ENCODE data around the gene ZNF208.
"Not testable (repeated sequence)": the region's sequence is repeated elsewhere in the genome, so short reads cannot be mapped to it uniquely, and the experiment has no call there.

Gene ZNF208
- 0 to 1.2 (median 0.30) reads per million in 18 experiments for total RNA-seq

- not testable (repeated sequence) for DNase-seq
Observed at GRCh38 chr19:22010437-22011143, at the start of gene ZNF208. Gene ZNF208, minus strand, starts transcription at chr19:22010943. Its CDS starts 149 bp downstream, at chr19:22010794.

DNA sequence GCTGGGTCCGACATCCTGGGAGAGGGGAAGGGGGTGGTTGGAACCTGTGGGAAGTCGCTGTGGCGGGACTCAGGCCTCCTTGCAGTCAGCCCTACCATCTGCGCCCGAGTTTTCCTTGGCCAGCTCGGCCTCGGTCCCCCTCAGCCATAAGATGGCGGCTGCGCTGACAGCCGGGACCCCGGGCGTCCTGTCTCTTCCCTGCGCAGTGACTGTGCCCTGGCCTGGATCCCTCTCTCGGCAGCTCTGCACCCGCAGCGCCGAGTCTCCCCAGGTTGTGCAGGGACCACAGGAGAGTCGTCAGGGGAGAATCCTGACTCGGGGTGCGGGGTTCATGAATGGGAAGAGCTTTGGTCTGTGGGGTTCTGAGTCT, 41.9 kb upstream of the ZNF208 start:
- DNase-seq: no peak

GRCh38 chr19:22041151-22041550, 30.4 kb upstream of the ZNF208 start:
- not testable (repeated sequence) for DNase-seq

DNA sequence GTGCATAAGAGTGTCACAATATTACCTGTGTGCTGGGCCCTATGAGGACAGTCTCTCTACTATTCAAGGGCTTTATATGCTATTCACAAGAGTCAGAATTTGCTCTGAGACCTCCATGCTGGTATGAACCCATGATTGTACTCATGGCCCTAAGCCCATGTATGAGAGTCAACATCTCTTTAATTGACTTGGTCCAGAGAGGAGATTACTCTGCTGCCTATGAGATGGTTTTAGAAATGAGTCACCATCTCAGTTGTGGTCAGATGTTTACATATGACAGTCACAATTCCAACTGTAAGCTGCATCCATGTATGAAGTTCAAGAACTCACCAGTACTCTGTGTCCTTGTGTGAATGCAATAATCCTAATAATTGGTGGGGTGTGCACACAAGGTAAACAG, 19.9 kb upstream of the ZNF208 start:
- DNase-seq: no peak

GRCh38 chr19:22026687-22027086, 15.9 kb upstream of the ZNF208 start:
- no peak for DNase-seq

GRCh38 chr19:22025539-22025938, 14.8 kb upstream of the ZNF208 start:
- DNase-seq: not testable (repeated sequence)

GRCh38 chr19:21970466-21970865, 40.3 kb downstream of the ZNF208 start:
- no peak for DNase-seq

DNA sequence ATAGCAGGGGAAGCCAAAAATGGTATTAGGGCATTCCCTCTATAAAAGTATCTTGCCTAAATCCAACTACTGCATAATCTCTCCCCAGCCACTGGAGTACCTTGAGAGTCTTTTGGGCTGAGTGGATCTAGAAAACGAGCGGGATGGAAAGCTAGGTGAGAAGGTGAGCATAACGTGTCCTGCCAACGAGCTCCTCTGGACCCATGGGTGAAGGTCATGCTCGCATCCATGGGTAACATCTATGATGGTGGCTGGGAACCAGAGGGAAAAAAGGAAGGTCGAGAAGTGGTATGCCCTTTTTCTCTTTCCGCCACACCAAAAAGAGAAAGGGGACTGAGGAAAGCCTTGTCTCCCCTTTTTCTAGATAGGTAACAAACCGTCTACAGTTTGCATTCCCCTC, 63.0 kb downstream of the ZNF208 start:
- peak in 1 of 2 donors; percentile 3 for DNase-seq

GRCh38 chr19:21940684-21941083, 70.1 kb downstream of the ZNF208 start:
- DNase-seq: no peak

DNA sequence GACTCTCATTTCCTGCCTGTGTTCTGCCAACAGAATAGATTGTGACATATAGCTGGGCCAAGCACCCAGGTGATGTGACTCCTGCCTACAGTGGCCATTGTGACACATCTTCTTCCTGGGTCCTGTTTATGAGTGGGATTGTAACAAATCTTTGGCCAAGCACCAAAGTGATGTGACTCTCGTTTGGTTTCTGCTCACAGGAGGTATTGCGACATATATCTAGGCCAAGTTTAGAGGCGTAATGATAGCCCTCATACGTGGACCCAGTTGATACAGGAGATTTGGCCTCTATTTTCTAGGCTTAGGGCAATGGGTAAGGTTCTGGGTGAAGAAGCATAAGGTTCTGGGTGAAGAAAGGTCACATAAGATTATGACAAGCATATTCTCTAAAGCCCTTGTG, 76.2 kb downstream of the ZNF208 start:
- DNase-seq: no peak

- no peak for DNase-seq
Observed at GRCh38 chr19:21934131-21934530, 76.6 kb downstream of the ZNF208 start.

DNA sequence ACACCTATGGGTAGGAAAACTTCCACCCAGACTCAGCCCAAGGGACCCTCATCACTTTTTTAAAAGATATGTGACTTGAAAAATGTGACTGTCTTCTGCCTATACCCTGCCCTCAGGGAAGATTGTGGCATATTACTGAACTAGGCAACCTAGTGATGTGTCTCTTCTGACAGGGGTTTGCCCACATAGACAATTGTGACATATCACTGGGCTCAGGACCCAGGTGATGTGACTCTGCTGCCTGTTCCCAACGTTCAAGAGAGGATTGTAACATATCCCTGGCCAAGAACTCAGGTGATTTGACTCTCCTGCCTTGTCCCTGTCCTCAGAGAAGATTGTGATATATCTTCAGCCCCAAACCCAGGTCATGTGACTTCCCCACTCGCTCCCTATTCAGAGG, 88.5 kb downstream of the ZNF208 start:
- no peak for DNase-seq

DNA sequence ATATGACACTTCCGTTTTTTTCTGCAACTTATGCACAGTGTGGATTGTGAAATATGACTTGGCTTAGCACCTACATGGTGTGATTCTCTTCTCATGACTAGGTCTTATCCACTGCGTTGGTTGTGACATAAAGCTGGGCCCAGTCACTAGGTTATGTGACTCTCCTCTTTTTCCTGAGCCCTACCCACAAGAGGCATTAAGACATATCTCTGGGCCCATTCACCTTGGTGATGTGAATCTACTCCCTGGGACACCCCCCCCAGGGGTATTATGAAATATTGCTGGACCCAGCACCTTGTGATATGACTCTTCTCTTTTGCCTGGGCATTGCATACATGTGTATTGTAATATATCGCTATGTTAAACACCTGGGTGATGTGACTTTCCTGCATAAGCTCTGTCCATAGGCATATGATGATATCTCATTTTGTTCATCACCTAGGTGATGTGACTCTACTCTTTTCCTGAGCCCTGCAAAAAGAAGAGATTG, 89.0 kb downstream of the ZNF208 start:
- DNase-seq: no peak

GRCh38 chr19:21915411-21915810, 95.3 kb downstream of the ZNF208 start:
- no peak for DNase-seq

DNA sequence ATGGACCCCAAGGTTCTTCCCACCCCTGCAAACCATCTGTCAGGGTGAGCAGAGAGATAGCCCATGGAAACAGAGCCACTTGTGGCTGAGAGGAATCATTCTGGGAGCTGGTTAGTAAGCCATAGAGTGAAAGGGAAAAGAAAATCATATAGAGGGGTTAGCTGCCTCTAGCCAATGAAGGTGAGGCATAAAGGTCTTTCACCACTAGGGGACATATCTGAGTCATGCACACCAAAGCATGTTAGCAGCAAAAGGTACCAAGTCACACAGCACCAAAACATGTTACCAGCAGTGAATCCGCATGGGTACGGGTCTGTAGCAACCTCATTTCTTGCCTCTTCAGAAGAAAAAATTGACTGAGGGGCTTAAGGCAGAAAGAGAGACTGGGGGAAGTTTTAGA, 98.1 kb downstream of the ZNF208 start:
- no peak for DNase-seq

- no peak for DNase-seq
Observed at GRCh38 chr19:21910318-21910717, 100.4 kb downstream of the ZNF208 start.

DNA sequence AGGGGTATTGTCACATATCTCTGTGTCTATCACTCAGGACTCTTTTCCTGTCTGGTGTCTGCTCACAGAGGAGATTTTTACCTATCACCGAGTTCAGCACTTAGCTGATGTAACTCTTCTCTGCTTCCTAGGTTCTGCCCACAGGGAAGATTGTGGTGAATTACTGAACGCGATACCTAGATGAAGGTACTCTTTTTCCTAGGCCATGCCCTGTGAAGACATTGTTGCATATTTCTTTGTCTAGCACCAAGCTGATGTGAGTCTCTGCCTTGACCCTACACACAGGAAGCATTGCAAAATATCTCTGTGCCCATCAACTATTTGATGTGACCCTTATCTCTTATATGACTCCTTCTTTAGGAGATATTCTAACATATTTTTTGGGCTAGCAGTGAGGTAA, 102.7 kb downstream of the ZNF208 start:
- DNase-seq: no peak

- no peak for DNase-seq
Observed at GRCh38 chr19:21907516-21907915, 103.2 kb downstream of the ZNF208 start.

DNA sequence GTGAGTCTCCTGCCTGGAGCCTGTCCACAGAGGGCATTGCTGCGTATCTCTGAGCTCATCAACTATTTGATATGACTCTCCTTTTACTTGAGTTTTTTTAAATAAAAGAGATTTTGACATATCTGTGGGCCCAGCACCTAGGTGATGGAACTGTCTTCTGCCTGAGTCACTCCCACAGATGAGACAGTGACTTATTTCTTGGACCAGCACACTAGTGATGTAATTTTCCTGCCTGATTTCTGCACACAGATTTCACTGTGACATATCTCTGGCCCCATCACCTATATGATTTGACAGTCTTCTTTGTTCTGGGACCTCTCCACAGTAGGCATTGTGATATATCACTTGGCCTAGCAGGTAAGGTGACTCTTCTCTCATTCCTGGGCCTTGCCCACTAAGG, 108.2 kb downstream of the ZNF208 start:
- no peak for DNase-seq

- no peak for DNase-seq
Observed at GRCh38 chr19:21901861-21902260, 108.9 kb downstream of the ZNF208 start.

GRCh38 chr19:21900401-21900800, 110.3 kb downstream of the ZNF208 start:
- no peak for DNase-seq

GRCh38 chr19:21891086-21891485, 119.7 kb downstream of the ZNF208 start:
- DNase-seq: no peak

GRCh38 chr19:21890017-21890416, 120.7 kb downstream of the ZNF208 start:
- not testable (repeated sequence) for DNase-seq

GRCh38 chr19:21885516-21885915, 125.2 kb downstream of the ZNF208 start:
- not testable (repeated sequence) for DNase-seq

GRCh38 chr19:21884786-21885185, 126.0 kb downstream of the ZNF208 start:
- not testable (repeated sequence) for DNase-seq
